Chondrocyte (in vitro differentiated cells): ENCODE results near the gene PALLD. TPM values are rescaled to one million over a fixed set of nuclear protein-coding genes. Genes with fewer than 3 reads are reported as not detected.

Experiments
- DNase-seq: peaks from one replicate; pipeline ENCODE4 v3.0.0; 2021; ENCODE audit warnings: mixed read lengths, low spot score
- H3K27ac Mint-ChIP-seq: one replicate; pipeline ENCODE4 v1.8.0; 2021; ENCODE audit warnings: mild to moderate bottlenecking, moderate library complexity, mixed read lengths; ENCODE audit not compliant: unreplicated experiment
- H3K27me3 Mint-ChIP-seq: 2 replicates; pipeline ENCODE4 v1.8.0; 2021; ENCODE audit warnings: low read depth, mixed read lengths
- H3K36me3 Mint-ChIP-seq: 2 replicates; pipeline ENCODE4 v1.8.0; 2021; ENCODE audit warnings: low read depth, mixed read lengths
- H3K4me1 Mint-ChIP-seq: 2 replicates; pipeline ENCODE4 v1.8.0; 2021; ENCODE audit warnings: low read depth, mild to moderate bottlenecking, mixed read lengths
- H3K4me3 Mint-ChIP-seq: one replicate; pipeline ENCODE4 v1.8.0; 2021; ENCODE audit warnings: mild to moderate bottlenecking, moderate library complexity, mixed read lengths; ENCODE audit not compliant: unreplicated experiment
- H3K9me3 Mint-ChIP-seq: 2 replicates; pipeline ENCODE4 v1.8.0; 2021; ENCODE audit warnings: low read depth, mixed read lengths
- CTCF ChIP-seq: fragments of 200-600 bp; sonication (generic); IDR thresholded peaks from 2 replicates; pipeline ENCODE4 v1.5.0; 2021; ENCODE audit warnings: antibody characterized with exemption, mild to moderate bottlenecking, moderate library complexity
- total RNA-seq: library from RNA; stranded (reverse); gene quantifications from 3 replicates; pipeline ENCODE4 v1.2.1, GENCODE V29; 2021

PALLD gene
- total RNA-seq, 1 donor from 2014 or later: 900 TPM

- no peaks in the 10 kb centered on the region for H3K27me3 Mint-ChIP-seq
- no peak for TF ChIP-seq CTCF
- H3K9me3 Mint-ChIP-seq: peaks cover 4% of the 10 kb centered on the region
- H3K36me3 Mint-ChIP-seq: peaks cover 9% of the 10 kb centered on the region
- H3K27ac Mint-ChIP-seq: no peak overlapping the region
- H3K4me3 Mint-ChIP-seq: no peak overlapping the region
- DNase-seq: no peak
- peaks cover 38% of the 10 kb centered on the region for H3K4me1 Mint-ChIP-seq
Observed at GRCh38 chr4:168516841-168517240, 20.0 kb downstream of the PALLD start.

- DNase-seq: no peak
- Mint-ChIP-seq H3K27me3 (no peaks in the 10 kb centered on the region), H3K36me3 (peaks cover 9% of the 10 kb centered on the region), H3K4me3 (no peak overlapping the region), H3K27ac (no peak overlapping the region), H3K9me3 (peaks cover 4% of the 10 kb centered on the region), H3K4me1 (peaks cover 60% of the 10 kb centered on the region)
- TF ChIP-seq CTCF: no peak
Observed at GRCh38 chr4:168519576-168519975, 22.7 kb downstream of the PALLD start.

- peak overlapping the region; percentile 37 for H3K27ac Mint-ChIP-seq
- no peak overlapping the region for H3K4me3 Mint-ChIP-seq
Observed at GRCh38 chr4:168521721-168522120, 24.9 kb downstream of the PALLD start.

GRCh38 chr4:168522356-168522755, 25.5 kb downstream of the PALLD start:
- Mint-ChIP-seq H3K9me3 (no peaks in the 10 kb centered on the region), H3K27me3 (no peaks in the 10 kb centered on the region), H3K4me1 (peaks cover 49% of the 10 kb centered on the region), H3K4me3 (no peak overlapping the region), H3K27ac (peak overlapping the region; percentile 0), H3K36me3 (peaks cover 7% of the 10 kb centered on the region)
- TF ChIP-seq CTCF: no peak
- no peak for DNase-seq

More at GRCh38 chr4:168521721-168522120, 24.9 kb downstream of the PALLD start:
- TF ChIP-seq CTCF: no peak
- DNase-seq: no peak
- Mint-ChIP-seq H3K27me3 (no peaks in the 10 kb centered on the region), H3K9me3 (peaks cover 2% of the 10 kb centered on the region), H3K4me1 (peaks cover 46% of the 10 kb centered on the region), H3K36me3 (peaks cover 7% of the 10 kb centered on the region)

GRCh38 chr4:168522829-168523489, 26.1 kb downstream of the PALLD start:
- Mint-ChIP-seq H3K27ac (peak overlapping the region; percentile 10), H3K36me3 (peaks cover 6% of the 10 kb centered on the region), H3K27me3 (no peaks in the 10 kb centered on the region), H3K9me3 (no peaks in the 10 kb centered on the region), H3K4me1 (peaks cover 55% of the 10 kb centered on the region), H3K4me3 (no peak overlapping the region)
- no peak for TF ChIP-seq CTCF
- DNase-seq: no peak
